SK-N-SH treated with all-trans-retinoic acid at 6 μM for 48 hours (cell line): ENCODE measurements around the gene DHRS7B.

ENCODE experiments used
- ATAC-seq: fragments of 200-7000 bp; cut with Tn5 transposase; 3 replicates; pipeline ENCODE4 v1.9.1; 2020; ENCODE audit warnings: mild to moderate bottlenecking, moderate library complexity
- BACH2 ChIP-seq: fragments of 250-450 bp; sonication (Bioruptor Pico); IDR thresholded peaks from 2 replicates; pipeline ENCODE4 v1.9.0; 2021; ENCODE audit warnings: mild to moderate bottlenecking, borderline replicate concordance
- CSDC2 ChIP-seq: fragments of 250-450 bp; sonication (Bioruptor Pico); IDR thresholded peaks from 2 replicates; pipeline ENCODE4 v1.5.0; 2020; ENCODE audit warnings: mild to moderate bottlenecking, moderate library complexity
- ESRRG ChIP-seq: fragments of 250-450 bp; sonication (Bioruptor Pico); IDR thresholded peaks from 2 replicates; pipeline ENCODE4 v1.6.1; 2021; ENCODE audit warnings: mild to moderate bottlenecking
- GLIS3 ChIP-seq: fragments of 250-450 bp; sonication (Bioruptor Pico); IDR thresholded peaks from 2 replicates; pipeline ENCODE4 v1.5.0; 2020; ENCODE audit warnings: mild to moderate bottlenecking, moderate library complexity
- OSR1 ChIP-seq: fragments of 250-450 bp; sonication (Bioruptor Pico); IDR thresholded peaks from 2 replicates; pipeline ENCODE4 v1.8.0; 2022; ENCODE audit warnings: moderate library complexity, mild to moderate bottlenecking, inconsistent platforms
- PATZ1 ChIP-seq: fragments of 250-450 bp; sonication (Bioruptor Pico); IDR thresholded peaks from 2 replicates; pipeline ENCODE4 v1.8.0; 2020; ENCODE audit warnings: mild to moderate bottlenecking, moderate library complexity, borderline replicate concordance
- POU6F1 ChIP-seq: fragments of 250-450 bp; sonication (Bioruptor Pico); IDR thresholded peaks from 2 replicates; pipeline ENCODE4 v1.8.0; 2021; ENCODE audit warnings: low read depth, mild to moderate bottlenecking, moderate library complexity, borderline replicate concordance
- PPARA ChIP-seq: fragments of 250-450 bp; sonication (Bioruptor Pico); IDR thresholded peaks from 2 replicates; pipeline ENCODE4 v1.5.0; 2020; ENCODE audit warnings: mild to moderate bottlenecking, borderline replicate concordance
- RARB ChIP-seq: fragments of 250-450 bp; sonication (Bioruptor Pico); IDR thresholded peaks from 2 replicates; pipeline ENCODE4 v1.8.0; 2021; ENCODE audit warnings: mild to moderate bottlenecking, moderate library complexity
- SNAI2 ChIP-seq: fragments of 250-450 bp; sonication (Bioruptor Pico); IDR thresholded peaks from 2 replicates; pipeline ENCODE4 v1.5.0; 2020; ENCODE audit warnings: mild to moderate bottlenecking, moderate library complexity
- TCF4 ChIP-seq: fragments of 250-450 bp; sonication (Bioruptor Pico); IDR thresholded peaks from 2 replicates; pipeline ENCODE4 v1.8.0; 2021; ENCODE audit warnings: mild to moderate bottlenecking, moderate library complexity, borderline replicate concordance
- ZFP3 ChIP-seq: fragments of 250-450 bp; sonication (Bioruptor Pico); IDR thresholded peaks from 2 replicates; pipeline ENCODE4 v1.5.0; 2020; ENCODE audit warnings: mild to moderate bottlenecking, moderate library complexity
- ZNF70 ChIP-seq: fragments of 450-650 bp; formaldehyde crosslinking; IDR thresholded peaks from 2 replicates; pipeline ENCODE4 v1.5.0; 2020; ENCODE audit warnings: mild to moderate bottlenecking, moderate library complexity
- TF ChIP-seq, protein P1 (sequence below): fragments of 250-450 bp; sonication (Bioruptor Pico); IDR thresholded peaks from 2 replicates; pipeline ENCODE4 v1.5.1; 2020; ENCODE audit warnings: low read depth, mild to moderate bottlenecking, moderate library complexity
- TF ChIP-seq, protein P2 (sequence below): fragments of 250-450 bp; sonication (Bioruptor Pico); IDR thresholded peaks from 2 replicates; pipeline ENCODE4 v1.5.1; 2021; ENCODE audit warnings: mild to moderate bottlenecking, moderate library complexity

DHRS7B gene

DNA sequence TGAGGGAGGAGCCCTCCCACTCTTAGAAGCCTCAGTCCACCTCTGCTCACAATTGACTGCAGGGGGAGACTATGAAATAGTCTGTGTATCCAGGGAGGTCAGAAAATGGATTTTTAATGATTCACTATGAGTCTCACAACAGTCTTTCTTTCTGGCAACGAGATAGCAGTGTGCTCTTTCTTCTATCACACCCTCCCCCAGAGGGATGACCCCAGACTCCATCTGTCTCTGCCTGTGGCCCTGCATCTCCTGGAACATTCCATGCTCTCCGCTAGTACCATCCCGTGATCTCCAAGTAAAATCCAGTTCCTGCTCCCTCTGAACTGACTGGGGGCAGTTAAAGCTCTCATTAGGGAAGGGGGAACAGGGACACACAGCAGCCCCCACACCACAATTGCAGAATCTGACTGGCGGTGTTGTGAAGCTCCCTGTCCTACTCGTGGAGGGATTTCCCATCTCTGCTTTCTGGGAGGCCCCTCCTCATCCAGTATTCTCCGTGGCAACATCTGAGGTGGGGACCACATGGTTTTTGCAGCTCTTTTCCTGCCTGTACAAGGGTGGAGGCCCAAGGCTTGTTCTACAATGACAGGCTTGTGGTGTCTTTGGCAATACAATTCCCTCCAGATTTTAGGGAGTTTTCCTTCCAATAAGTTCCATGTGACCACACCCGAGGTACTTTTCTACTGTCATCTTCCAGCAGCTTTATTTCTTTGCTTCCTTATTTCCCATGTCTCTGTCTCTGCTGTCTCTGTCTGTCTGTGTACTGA is 107.0 kb downstream of the DHRS7B start:
- TF ChIP-seq, protein P1, sequence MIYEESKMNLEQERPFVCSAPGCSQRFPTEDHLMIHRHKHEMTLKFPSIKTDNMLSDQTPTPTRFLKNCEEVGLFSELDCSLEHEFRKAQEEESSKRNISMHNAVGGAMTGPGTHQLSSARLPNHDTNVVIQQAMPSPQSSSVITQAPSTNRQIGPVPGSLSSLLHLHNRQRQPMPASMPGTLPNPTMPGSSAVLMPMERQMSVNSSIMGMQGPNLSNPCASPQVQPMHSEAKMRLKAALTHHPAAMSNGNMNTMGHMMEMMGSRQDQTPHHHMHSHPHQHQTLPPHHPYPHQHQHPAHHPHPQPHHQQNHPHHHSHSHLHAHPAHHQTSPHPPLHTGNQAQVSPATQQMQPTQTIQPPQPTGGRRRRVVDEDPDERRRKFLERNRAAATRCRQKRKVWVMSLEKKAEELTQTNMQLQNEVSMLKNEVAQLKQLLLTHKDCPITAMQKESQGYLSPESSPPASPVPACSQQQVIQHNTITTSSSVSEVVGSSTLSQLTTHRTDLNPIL (CRISPR knock-in tag) = no peak
- no peak for TF ChIP-seq BACH2 (CRISPR knock-in tag)
- TF ChIP-seq SNAI2 (CRISPR knock-in tag) = no peak
- no peak for TF ChIP-seq ZFP3 (CRISPR knock-in tag)
- TF ChIP-seq TCF4 = no peak
- no peak for TF ChIP-seq POU6F1
- no peak for ATAC-seq

GRCh38 chr17:21235921-21236320 is 109.2 kb downstream of the DHRS7B start:
- ATAC-seq = no peak

DNA sequence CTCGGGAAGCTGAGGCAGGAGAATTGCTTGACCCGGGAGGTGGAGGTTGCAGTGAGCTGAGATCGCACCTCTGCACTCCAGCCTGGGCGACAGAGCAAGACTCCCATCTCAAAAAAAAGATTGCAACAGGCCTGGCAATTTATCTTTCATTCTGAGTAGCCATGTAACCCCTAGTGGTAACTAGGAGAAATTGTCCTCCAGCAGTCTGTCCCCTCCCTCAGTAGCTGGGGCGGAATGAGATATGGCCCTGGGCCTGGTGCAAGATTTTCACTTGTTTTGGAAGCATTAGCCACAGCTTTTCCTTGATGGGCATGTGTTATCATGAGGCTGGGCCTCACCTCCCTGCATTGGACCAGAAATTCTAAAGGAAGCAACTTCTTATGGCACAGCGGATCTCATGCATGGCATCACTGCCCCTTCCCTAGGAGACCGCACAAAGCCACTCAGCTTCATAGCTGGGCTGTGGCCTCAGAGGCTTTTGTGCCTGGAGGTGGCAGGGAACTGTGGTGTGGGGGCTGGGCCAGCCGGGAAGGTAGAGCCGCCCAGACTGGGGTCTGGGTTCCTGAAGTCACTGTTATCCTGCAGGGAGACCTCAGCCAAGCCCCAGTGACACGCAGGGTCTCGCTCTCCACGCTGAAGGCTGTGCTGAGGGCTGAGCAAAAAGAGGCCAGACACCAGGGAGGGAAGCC is 113.1 kb downstream of the DHRS7B start:
- TF ChIP-seq, protein P1 (CRISPR knock-in tag) = no peak
- TF ChIP-seq RARB (CRISPR knock-in tag) (no peak), TCF4 (no peak), SNAI2 (CRISPR knock-in tag) (no peak), PATZ1 (CRISPR knock-in tag) (no peak)
- TF ChIP-seq, protein P2, sequence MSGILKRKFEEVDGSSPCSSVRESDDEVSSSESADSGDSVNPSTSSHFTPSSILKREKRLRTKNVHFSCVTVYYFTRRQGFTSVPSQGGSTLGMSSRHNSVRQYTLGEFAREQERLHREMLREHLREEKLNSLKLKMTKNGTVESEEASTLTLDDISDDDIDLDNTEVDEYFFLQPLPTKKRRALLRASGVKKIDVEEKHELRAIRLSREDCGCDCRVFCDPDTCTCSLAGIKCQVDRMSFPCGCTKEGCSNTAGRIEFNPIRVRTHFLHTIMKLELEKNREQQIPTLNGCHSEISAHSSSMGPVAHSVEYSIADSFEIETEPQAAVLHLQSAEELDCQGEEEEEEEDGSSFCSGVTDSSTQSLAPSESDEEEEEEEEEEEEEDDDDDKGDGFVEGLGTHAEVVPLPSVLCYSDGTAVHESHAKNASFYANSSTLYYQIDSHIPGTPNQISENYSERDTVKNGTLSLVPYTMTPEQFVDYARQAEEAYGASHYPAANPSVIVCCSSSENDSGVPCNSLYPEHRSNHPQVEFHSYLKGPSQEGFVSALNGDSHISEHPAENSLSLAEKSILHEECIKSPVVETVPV = no peak
- peak; percentile 80 for ATAC-seq

More at GRCh38 chr17:21235921-21236320, 109.2 kb downstream of the DHRS7B start:
- TF ChIP-seq OSR1 (CRISPR knock-in tag) = no peak
- no peak for TF ChIP-seq ZNF70 (CRISPR knock-in tag)
- TF ChIP-seq PPARA (CRISPR knock-in tag) = no peak
- TF ChIP-seq CSDC2 (CRISPR knock-in tag) = no peak
- TF ChIP-seq PATZ1 (CRISPR knock-in tag) = no peak
- TF ChIP-seq TCF4 = no peak
- TF ChIP-seq ESRRG (CRISPR knock-in tag) = no peak
- no peak for TF ChIP-seq GLIS3 (CRISPR knock-in tag)
- TF ChIP-seq, protein P1 (CRISPR knock-in tag) = no peak
- TF ChIP-seq SNAI2 (CRISPR knock-in tag) = no peak
- TF ChIP-seq ZFP3 (CRISPR knock-in tag) = no peak
